Measurements from ENCODE around the gene UNC13B. TPM values are rescaled to one million over a fixed set of nuclear protein-coding genes. Genes with fewer than 3 reads are reported as not detected.

The UNC13B gene
- polyA plus RNA-seq, 1 experiment: 13.2 TPM

GRCh38 chr9:35374910-35375309 lies 213.1 kb downstream of the UNC13B start:
- no peak for TF ChIP-seq CTCF (IDR thresholded peaks at IDR 0.05; ENCODE audit: insufficient read depth, low read depth, low read length)
- ChIA-PET POLR2A (no interaction called here), CTCF (no interaction called here)
- H3K4me3 ChIP-seq (ENCODE audit: low read depth, low read length): no peak overlapping the region
- no peak for DNase-seq (ENCODE audit: low read depth)
- 0 out of 2 replicates have a peak, but pooled peaks cover 1% of the 10 kb centered on the region for H3K36me3 ChIP-seq (ENCODE audit: control insufficient read depth, insufficient read depth, low read length)
- no peaks in the 10 kb centered on the region for H3K27me3 ChIP-seq (ENCODE audit: control insufficient read depth, insufficient read depth, low read length)

GRCh38 chr9:35380039-35380438 lies 218.2 kb downstream of the UNC13B start:
- Histone ChIP-seq H3K36me3 (ENCODE audit: control insufficient read depth, insufficient read depth, low read length) (peaks cover 1% of the 10 kb centered on the region; the same call in 1 of the 2 replicates), H3K27me3 (ENCODE audit: control insufficient read depth, insufficient read depth, low read length) (no peaks in the 10 kb centered on the region), H3K4me3 (ENCODE audit: low read depth, low read length) (no peak overlapping the region)
- TF ChIP-seq CTCF (IDR thresholded peaks at IDR 0.05; ENCODE audit: insufficient read depth, low read depth, low read length): no peak
- no peak for DNase-seq (ENCODE audit: low read depth)
- ChIA-PET POLR2A (no interaction called here), CTCF (interaction anchor here (0.6 to 1.2 kb wide), 4 partner anchors 14 to 263 kb away, joined by 3 to 4 read pairs (median 4); no protein-coding TSS in a partner anchor)

DNA sequence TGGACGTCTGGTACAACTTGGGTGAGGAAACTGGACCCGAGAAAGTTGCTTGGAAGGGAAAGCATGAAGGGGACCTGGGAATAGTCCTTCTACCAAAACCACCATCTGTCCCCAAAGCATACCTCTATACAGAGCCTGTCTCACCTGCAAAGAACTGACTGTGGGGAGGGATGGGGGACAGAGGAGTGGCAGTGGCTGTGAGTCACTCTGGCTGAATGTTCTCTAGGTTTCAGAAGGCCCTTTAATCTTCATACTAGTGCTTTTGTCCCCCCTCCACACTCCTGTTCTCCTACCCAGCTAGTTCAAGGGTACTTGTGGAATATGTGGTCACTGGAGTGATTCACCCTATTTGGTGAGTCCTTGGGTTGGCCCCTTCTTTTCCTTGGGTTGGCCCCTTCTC lies 218.8 kb downstream of the UNC13B start:
- ChIA-PET CTCF (interaction anchor here (1.2 kb wide), 1 partner anchor 264 kb away, joined by 4 read pairs; no protein-coding TSS in a partner anchor), POLR2A (no interaction called here)
- no peak for TF ChIP-seq CTCF (IDR thresholded peaks at IDR 0.05; ENCODE audit: insufficient read depth, low read depth, low read length)
- Histone ChIP-seq H3K4me3 (ENCODE audit: low read depth, low read length) (no peak overlapping the region), H3K36me3 (ENCODE audit: control insufficient read depth, insufficient read depth, low read length) (peaks cover 1% of the 10 kb centered on the region; the same call in 1 of the 2 replicates), H3K27me3 (ENCODE audit: control insufficient read depth, insufficient read depth, low read length) (no peaks in the 10 kb centered on the region)
- no peak for DNase-seq (ENCODE audit: low read depth)

DNA sequence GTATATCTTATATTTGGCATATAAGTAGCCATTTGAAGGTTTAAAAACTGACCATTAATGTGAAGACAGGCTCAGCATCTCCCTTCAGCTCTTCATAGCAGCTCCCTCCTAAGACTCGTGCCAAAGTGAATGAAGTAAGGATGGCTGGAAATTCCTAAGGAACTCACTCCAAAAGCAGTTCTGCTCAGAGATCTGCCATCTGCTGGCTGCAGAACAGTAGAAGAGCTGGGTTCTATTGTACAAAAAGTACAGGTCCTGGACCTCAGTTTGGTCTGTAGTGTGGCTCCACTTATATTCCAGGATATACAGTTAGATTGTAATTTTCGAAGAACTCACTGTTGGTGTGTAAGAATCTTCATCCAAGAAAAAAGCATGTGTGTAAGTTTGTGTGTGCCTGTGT lies 223.2 kb downstream of the UNC13B start:
- peak; percentile 7 for DNase-seq (ENCODE audit: low read depth)
- CTCF ChIA-PET: interaction anchor here (0.6 to 3.9 kb wide), 14 partner anchors 8 to 271 kb away, joined by 3 to 25 read pairs (median 3); partner anchors contain the start of gene ATOSB
- POLR2A ChIA-PET: interaction anchor here (0.6 kb wide), 1 partner anchor 268 kb away, joined by 4 read pairs; no protein-coding TSS in a partner anchor
- no peak overlapping the region for H3K4me3 ChIP-seq (ENCODE audit: low read depth, low read length)
- peak; percentile 74 for TF ChIP-seq CTCF (IDR thresholded peaks at IDR 0.05; ENCODE audit: insufficient read depth, low read depth, low read length)
- H3K27me3 ChIP-seq (ENCODE audit: control insufficient read depth, insufficient read depth, low read length): no peaks in the 10 kb centered on the region
- H3K36me3 ChIP-seq (ENCODE audit: control insufficient read depth, insufficient read depth, low read length): no peaks in the 10 kb centered on the region; the same call in 1 of the 2 replicates

- POLR2A ChIA-PET: no interaction called here
- CTCF ChIA-PET: interaction anchor here (4.3 kb wide), 1 partner anchor 9 kb away, joined by 19 read pairs; no protein-coding TSS in a partner anchor
- H3K27me3 ChIP-seq (ENCODE audit: control insufficient read depth, insufficient read depth, low read length): no peaks in the 10 kb centered on the region
- H3K36me3 ChIP-seq (ENCODE audit: control insufficient read depth, insufficient read depth, low read length): peaks cover 4% of the 10 kb centered on the region; the same call in 1 of the 2 replicates
- no peak for DNase-seq (ENCODE audit: low read depth)
- no peak overlapping the region for H3K4me3 ChIP-seq (ENCODE audit: low read depth, low read length)
- TF ChIP-seq CTCF (IDR thresholded peaks at IDR 0.05; ENCODE audit: insufficient read depth, low read depth, low read length): no peak
These were observed 233.4 kb downstream of the UNC13B start for GRCh38 chr9:35395076-35395705.

Data from BJ (cell line).